A549 (cell line): Measurements from ENCODE around the gene ALPG.

Source experiments
- EHF ChIP-seq: fragments of 250-450 bp; sonication (Bioruptor Pico); IDR thresholded peaks from 2 replicates; pipeline ENCODE4 v1.5.0; 2020; ENCODE audit warnings: mild to moderate bottlenecking
- HDAC2 ChIP-seq: fragments of 200-600 bp; sonication (generic); IDR thresholded peaks from 2 replicates; pipeline ENCODE4 v1.6.1; 2016
- TF ChIP-seq, protein P1 (sequence below): fragments of 150-350 bp; IDR thresholded peaks from 2 replicates; pipeline ENCODE4 v1.6.1; 2014; ENCODE audit warnings: low read depth, mild to moderate bottlenecking, low read length

DNA sequence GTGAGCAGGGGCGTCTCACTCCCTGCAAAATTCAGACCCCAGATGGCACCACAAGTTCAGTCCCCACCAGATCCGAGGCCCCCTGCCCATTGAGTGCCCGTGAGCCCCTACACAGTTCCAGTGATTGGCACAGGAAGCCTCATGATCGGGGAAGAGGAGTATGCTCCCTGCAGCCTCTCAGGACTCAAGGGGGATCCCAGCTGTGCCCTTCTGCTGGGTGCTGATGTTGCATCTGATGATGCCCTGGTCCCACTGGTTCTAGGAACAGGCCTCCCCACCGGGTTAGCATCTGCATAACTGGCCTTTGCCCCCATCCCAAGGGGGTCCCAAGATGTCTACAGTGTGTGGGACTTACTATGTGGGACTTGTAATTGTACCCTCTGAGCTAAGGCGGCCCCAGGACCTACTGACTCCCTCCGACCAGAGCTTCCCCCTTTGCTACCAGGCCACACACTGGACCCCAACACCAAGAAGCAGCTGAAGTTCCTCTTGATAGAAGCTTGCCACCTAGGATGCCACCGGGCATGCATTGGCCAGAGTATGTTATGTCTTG is 8.6 kb downstream of the ALPG start:
- TF ChIP-seq HDAC2 = no peak
- TF ChIP-seq, protein P1, sequence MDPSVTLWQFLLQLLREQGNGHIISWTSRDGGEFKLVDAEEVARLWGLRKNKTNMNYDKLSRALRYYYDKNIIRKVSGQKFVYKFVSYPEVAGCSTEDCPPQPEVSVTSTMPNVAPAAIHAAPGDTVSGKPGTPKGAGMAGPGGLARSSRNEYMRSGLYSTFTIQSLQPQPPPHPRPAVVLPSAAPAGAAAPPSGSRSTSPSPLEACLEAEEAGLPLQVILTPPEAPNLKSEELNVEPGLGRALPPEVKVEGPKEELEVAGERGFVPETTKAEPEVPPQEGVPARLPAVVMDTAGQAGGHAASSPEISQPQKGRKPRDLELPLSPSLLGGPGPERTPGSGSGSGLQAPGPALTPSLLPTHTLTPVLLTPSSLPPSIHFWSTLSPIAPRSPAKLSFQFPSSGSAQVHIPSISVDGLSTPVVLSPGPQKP = no peak
- no peak for TF ChIP-seq EHF (CRISPR knock-in tag)
